SH-SY5Y (cell line): ENCODE results near the gene IGF2R.

Source experiments
- GATA2 ChIP-seq: IDR thresholded peaks from 2 replicates; pipeline ENCODE4 v1.6.1; 2011; ENCODE audit warnings: mild to moderate bottlenecking, low read depth, low read length
- GATA3 ChIP-seq: IDR thresholded peaks from 2 replicates; pipeline ENCODE4 v1.6.1; 2011; ENCODE audit warnings: low read depth, mild to moderate bottlenecking, low read length, moderate library complexity

GRCh38 chr6:160079686-160080043 lies 110.8 kb downstream of the IGF2R start:
- TF ChIP-seq GATA2 (no peak), GATA3 (no peak)
